Measurements from ENCODE around the gene BAX. TPM values are rescaled to one million over a fixed set of nuclear protein-coding genes. Genes with fewer than 3 reads are reported as not detected.

BAX gene
- total and polyA plus RNA-seq, 2 of the 13 experiments (the other 11 are each of a cell fraction or from before 2014, with no cell fraction given): 139 to 176 TPM

DNA sequence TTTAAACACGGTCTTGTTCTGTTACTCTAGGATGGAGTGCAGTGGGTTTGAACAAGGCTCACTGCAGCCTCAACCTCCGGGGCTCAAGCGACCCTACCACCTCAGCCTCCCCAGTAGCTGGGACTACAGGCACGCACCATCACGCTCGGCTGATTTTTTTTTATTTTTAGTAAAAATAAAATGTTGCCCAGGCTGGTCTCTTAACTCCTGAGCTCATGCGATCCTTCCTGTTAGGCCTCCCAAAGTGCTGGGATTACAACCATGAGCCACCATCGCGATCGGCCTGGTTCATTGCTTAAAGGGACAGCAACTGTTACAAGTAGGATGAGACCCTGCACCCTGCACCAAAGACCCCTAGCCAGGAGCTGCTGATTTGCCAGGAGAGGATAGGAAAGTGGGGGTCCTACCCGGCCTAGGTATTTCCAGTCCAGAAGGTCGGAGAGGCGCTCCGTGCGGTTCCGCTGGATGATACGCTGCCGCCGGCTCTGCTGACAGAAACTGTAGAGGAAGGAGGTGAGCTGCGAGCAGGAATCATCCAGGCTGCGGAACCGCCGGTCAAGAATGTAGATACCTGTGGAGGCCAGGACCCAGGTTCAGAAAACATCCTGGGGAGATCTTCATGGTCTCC, 15.6 kb downstream of the BAX start:
- Histone ChIP-seq H3K36me3 (replicated peaks in 1 of 2; ENCODE audit: control insufficient read depth in 1 of 2, insufficient read depth in 2 of 2, low read length in 2 of 2) (peaks cover 11 to 36% of the 10 kb centered on the region in 2 experiments), H3K27me3 (ENCODE audit: control insufficient read depth in 1 of 2, insufficient read depth in 2 of 2, low read length in 2 of 2) (no peaks in the 10 kb centered on the region; a peak in 1 of 5 replicates), H3K4me1 (ENCODE audit: insufficient read depth, low read length) (peaks cover 17% of the 10 kb centered on the region), H3K4me2 (ENCODE audit: low read depth, low read length) (no peak overlapping the region), H3K4me3 (replicated peaks in 1 of 3; ENCODE audit: insufficient read depth in 1 of 3, low read depth in 2 of 3, low read length in 3 of 3) (no peak overlapping the region), H3K79me2 (ENCODE audit: insufficient read depth, low read length) (peaks cover 15% of the 10 kb centered on the region), H3K27ac (ENCODE audit: extremely low read length, insufficient read depth, low read length) (no peak overlapping the region), H3K9ac (ENCODE audit: insufficient read depth, low read depth, low read length) (no peak overlapping the region), H2AFZ (ENCODE audit: low read length) (no peak overlapping the region), H3K9me3 (ENCODE audit: low read length) (no peaks in the 10 kb centered on the region), H4K20me1 (ENCODE audit: insufficient read depth, low read length) (peaks cover 32% of the 10 kb centered on the region)
- CTCF ChIA-PET (ENCODE audit: low intra/inter-chr PET ratio, low total read pairs): interaction anchor here (0.9 kb wide), 1 partner anchor 36 kb away, joined by 4 read pairs; no protein-coding TSS in a partner anchor
- 98% methylated on average over 23 of the region's 23 CpGs for WGBS (ENCODE audit: low lambda C conversion rate)
- FAIRE-seq (no peak), DNase-seq (ENCODE audit: low spot score) (no peak), ATAC-seq (no peak)
- TF ChIP-seq RARG (CRISPR knock-in tag; IDR thresholded peaks at IDR 0.05; ENCODE audit: low read depth) (no peak), ZNF232 (CRISPR knock-in tag; IDR thresholded peaks at IDR 0.05; ENCODE audit: borderline replicate concordance) (no peak), SRSF1 (optimal IDR thresholded peaks at IDR 0.05; ENCODE audit: low read depth, low read length) (no peak), RNF2 (conservative IDR thresholded peaks at IDR 0.05; ENCODE audit: low read depth) (no peak), SIN3B (IDR thresholded peaks at IDR 0.05; ENCODE audit: low read length) (no peak), NFE2L2 (IDR thresholded peaks at IDR 0.05; ENCODE audit: low read length) (no peak), NFRKB (IDR thresholded peaks at IDR 0.05) (no peak), ZNF776 (CRISPR knock-in tag; IDR thresholded peaks at IDR 0.05) (no peak)
- TF ChIP-seq, protein P1, sequence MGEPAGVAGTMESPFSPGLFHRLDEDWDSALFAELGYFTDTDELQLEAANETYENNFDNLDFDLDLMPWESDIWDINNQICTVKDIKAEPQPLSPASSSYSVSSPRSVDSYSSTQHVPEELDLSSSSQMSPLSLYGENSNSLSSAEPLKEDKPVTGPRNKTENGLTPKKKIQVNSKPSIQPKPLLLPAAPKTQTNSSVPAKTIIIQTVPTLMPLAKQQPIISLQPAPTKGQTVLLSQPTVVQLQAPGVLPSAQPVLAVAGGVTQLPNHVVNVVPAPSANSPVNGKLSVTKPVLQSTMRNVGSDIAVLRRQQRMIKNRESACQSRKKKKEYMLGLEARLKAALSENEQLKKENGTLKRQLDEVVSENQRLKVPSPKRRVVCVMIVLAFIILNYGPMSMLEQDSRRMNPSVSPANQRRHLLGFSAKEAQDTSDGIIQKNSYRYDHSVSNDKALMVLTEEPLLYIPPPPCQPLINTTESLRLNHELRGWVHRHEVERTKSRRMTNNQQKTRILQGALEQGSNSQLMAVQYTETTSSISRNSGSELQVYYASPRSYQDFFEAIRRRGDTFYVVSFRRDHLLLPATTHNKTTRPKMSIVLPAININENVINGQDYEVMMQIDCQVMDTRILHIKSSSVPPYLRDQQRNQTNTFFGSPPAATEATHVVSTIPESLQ (CRISPR knock-in tag; conservative IDR thresholded peaks at IDR 0.05): no peak
- TF ChIP-seq, protein P2, sequence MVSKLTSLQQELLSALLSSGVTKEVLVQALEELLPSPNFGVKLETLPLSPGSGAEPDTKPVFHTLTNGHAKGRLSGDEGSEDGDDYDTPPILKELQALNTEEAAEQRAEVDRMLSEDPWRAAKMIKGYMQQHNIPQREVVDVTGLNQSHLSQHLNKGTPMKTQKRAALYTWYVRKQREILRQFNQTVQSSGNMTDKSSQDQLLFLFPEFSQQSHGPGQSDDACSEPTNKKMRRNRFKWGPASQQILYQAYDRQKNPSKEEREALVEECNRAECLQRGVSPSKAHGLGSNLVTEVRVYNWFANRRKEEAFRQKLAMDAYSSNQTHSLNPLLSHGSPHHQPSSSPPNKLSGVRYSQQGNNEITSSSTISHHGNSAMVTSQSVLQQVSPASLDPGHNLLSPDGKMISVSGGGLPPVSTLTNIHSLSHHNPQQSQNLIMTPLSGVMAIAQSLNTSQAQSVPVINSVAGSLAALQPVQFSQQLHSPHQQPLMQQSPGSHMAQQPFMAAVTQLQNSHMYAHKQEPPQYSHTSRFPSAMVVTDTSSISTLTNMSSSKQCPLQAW (CRISPR knock-in tag; IDR thresholded peaks at IDR 0.05): no peak
- TF ChIP-seq, protein P3, sequence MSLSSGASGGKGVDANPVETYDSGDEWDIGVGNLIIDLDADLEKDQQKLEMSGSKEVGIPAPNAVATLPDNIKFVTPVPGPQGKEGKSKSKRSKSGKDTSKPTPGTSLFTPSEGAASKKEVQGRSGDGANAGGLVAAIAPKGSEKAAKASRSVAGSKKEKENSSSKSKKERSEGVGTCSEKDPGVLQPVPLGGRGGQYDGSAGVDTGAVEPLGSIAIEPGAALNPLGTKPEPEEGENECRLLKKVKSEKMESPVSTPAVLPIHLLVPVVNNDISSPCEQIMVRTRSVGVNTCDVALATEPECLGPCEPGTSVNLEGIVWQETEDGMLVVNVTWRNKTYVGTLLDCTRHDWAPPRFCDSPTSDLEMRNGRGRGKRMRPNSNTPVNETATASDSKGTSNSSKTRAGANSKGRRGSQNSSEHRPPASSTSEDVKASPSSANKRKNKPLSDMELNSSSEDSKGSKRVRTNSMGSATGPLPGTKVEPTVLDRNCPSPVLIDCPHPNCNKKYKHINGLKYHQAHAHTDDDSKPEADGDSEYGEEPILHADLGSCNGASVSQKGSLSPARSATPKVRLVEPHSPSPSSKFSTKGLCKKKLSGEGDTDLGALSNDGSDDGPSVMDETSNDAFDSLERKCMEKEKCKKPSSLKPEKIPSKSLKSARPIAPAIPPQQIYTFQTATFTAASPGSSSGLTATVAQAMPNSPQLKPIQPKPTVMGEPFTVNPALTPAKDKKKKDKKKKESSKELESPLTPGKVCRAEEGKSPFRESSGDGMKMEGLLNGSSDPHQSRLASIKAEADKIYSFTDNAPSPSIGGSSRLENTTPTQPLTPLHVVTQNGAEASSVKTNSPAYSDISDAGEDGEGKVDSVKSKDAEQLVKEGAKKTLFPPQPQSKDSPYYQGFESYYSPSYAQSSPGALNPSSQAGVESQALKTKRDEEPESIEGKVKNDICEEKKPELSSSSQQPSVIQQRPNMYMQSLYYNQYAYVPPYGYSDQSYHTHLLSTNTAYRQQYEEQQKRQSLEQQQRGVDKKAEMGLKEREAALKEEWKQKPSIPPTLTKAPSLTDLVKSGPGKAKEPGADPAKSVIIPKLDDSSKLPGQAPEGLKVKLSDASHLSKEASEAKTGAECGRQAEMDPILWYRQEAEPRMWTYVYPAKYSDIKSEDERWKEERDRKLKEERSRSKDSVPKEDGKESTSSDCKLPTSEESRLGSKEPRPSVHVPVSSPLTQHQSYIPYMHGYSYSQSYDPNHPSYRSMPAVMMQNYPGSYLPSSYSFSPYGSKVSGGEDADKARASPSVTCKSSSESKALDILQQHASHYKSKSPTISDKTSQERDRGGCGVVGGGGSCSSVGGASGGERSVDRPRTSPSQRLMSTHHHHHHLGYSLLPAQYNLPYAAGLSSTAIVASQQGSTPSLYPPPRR (CRISPR knock-in tag; IDR thresholded peaks at IDR 0.05; ENCODE audit: borderline replicate concordance): no peak
- in situ Hi-C loops (cut with HindIII; ENCODE audit: extremely low pct_ligation_motif_present, low pct_unique_long_range_greater_than_20kb): no loop called here
- BruUV-seq (replicated peaks): no TSS peak
- POLR2A ChIA-PET: interaction anchor here (0.6 to 2.6 kb wide), 17 partner anchors 8 to 238 kb away, joined by 3 to 24 read pairs (median 6); partner anchors contain the start of genes BAX, DHDH, GYS1 and NUCB1
- intact Hi-C loops (cut with micrococcal nuclease; ENCODE audit: unreplicated experiment): loop anchor here (2.0 kb wide), 1 partner anchor 35 kb away; no protein-coding TSS in a partner anchor
